Activated CD4-positive, CD25-positive, alpha-beta regulatory T cell (primary cell): ENCODE data around the gene TMED9.
A peak's percentile ranks its signal among the peaks of the same experiment; 100 is the strongest.
"Not testable (repeated sequence)": the region's sequence is repeated elsewhere in the genome, so short reads cannot be mapped to it uniquely, and the experiment has no call there.

ENCODE experiments used
- DNase-seq, 4 experiments: peaks; one replicate each; lab custom pipeline; 2025; lab: John Stamatoyannopoulos, UW

TMED9 gene

GRCh38 chr5:177606071-177607051, 14.4 kb downstream of the TMED9 start:
- DNase-seq, result no peak

DNA sequence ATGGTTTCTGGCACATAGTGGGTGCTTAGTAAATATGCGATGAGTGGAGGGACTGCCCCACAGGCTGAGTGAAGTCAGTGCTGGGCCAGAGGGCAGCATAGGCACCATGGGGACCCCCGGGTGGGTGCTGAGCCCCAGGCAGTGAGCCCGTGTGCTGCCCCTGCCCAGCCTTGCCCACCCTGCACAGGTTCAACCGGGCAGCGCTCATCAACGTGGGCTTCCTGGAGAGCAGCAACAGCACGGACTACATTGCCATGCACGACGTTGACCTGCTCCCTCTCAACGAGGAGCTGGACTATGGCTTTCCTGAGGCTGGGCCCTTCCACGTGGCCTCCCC, 15.1 kb downstream of the TMED9 start:
- DNase-seq, result no peak

DNA sequence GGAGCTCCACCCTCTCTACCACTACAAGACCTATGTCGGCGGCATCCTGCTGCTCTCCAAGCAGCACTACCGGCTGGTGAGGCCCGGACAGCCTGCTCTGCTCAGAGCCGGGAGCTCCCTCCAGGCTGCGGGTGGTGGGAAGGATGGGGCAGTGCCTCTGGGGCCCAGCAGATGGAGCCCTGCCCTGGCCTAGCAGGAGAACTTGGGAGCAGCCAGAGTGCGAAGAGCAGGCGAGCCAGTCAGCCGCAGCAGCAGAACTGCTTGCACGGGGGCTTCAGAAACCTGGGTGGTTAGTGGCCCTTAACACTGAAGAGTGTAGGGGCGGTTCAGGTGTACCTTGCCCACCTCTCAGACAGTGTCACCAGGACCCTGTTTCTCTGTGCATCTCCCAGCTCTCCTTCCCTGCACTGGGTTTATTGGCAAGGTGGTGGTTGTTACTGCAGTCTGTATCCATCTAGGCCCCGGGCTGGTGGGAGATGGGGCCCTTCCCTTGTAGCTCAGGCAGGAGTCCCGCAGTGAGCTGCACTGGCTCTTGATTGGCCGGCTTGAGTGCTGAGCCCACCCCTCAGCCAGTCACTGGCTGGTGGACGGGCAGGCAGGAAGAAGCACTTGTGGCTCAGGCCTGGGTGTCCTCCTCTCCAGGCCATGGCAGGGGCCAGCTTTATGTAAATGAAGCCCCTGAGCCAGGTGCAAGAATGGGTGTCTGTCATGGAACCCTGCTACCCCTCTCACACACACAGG, 15.6 kb downstream of the TMED9 start:
- DNase-seq, result peak; percentile 18 to 43 (median 26)

- no peak for DNase-seq
Observed at GRCh38 chr5:177608243-177609075, 16.5 kb downstream of the TMED9 start.

DNA sequence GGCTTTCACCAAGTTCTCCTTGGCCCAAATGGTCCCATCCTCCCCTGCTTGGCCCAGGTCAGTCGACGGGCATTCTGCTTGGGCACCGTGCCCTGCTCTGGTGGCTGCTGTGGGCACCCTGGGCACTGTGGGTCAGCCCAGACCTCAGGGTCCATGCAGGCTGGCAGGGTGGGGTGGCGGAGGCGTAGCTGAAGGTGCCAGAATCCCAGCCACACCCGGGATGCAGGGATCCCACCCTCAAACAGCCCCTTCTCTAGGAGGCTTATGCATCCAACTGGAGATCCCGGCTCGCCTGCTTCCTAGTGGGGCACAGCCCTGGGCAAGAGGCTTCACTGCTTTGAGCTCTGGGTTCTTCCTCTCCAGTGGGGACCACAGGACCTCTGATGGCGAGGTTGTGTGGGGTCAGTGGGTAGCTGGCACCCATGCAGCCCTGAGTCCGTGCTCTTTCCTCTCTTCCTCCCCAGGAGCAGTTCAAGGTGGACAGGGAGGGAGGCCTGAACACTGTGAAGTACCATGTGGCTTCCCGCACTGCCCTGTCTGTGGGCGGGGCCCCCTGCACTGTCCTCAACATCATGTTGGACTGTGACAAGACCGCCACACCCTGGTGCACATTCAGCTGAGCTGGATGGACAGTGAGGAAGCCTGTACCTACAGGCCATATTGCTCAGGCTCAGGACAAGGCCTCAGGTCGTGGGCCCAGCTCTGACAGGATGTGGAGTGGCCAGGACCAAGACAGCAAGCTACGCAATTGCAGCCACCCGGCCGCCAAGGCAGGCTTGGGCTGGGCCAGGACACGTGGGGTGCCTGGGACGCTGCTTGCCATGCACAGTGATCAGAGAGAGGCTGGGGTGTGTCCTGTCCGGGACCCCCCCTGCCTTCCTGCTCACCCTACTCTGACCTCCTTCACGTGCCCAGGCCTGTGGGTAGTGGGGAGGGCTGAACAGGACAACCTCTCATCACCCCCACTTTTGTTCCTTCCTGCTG, 17.4 kb downstream of the TMED9 start:
- DNase-seq, result no peak

GRCh38 chr5:177610131-177610769, 18.2 kb downstream of the TMED9 start:
- no peak for DNase-seq

- no peak for DNase-seq
Observed at GRCh38 chr5:177610770-177611445, 18.9 kb downstream of the TMED9 start.

DNA sequence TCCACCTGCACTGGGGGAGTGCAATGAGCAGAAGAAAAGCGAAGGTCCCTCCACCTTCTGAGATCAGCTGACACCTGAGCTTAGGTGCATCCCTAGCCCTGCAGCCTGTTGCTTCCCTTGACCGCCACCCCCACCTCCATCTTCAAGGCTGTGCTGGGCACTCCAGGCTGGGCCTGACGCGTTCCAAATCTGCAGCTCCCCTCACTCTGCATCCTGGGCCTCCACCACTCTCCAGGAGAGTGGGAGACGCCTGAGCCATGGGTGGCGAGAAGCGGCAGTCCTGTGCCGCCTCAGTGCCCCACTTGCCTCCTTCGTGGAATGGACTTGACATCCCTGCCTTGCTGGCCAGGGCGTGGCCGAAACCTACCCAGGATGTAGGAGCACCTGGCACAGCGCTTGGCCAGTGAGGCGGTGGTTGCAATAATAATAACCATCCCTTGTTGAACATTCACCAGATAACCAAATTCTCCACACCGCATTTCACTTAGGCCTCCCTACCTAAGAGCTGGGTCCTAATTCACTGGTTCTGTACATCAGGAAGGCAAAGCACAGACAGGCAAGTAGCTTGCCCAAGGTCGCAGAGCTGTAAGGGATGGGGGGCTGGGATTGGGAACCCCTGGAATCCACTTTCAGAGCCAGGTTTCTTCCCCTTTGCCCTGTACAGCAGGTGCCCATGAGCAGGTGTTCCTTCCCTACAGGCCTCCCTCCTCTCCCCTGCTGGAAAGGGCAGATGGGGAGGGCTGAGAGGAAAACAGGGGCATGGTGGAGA, 19.6 kb downstream of the TMED9 start:
- no peak for DNase-seq

DNA sequence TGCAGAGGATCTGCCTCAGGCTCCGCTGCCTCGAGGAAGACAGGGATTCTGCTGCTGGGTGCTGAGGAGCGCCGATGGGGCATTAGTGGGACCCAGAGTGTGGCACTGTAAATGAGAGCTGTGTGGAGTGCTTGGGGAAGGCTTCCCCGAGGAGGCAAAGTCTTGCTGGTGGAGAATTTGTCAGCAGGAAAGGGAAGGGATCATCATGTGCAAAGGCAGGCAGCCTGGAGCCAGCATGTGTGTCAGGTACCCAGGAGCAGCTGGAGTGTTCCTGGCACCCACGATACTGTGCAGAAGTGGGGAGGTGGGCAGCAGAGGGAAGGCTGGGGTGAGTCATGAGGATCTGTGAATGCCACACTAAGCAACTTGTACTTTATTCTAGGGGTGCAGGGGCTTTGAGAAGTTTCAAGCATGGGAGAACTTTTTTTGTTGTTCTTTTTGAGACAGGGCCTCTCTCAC, 20.2 kb downstream of the TMED9 start:
- DNase-seq, result no peak

- DNase-seq, result no peak
Observed at GRCh38 chr5:177620560-177620959, 28.6 kb downstream of the TMED9 start.

DNA sequence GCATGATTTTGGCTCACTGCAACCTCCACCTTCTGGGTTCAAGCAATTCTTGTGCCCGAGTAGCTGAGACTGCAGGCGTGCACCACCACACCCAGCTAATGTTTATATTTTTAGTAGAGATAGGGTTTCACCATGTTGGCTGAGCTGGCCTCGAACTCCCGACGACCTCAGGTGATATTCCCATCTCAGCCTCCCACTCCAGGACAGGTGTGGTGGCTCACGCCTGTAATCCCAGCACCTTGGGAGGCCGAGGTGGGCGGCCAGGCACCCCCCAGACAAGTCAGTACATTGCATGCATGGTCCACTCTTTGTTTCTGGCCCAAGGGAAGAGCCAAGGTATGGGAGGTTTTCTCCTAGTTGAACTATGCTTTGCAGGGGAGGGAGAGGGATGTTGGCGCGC, 32.2 kb downstream of the TMED9 start:
- DNase-seq, result not testable (repeated sequence)

DNA sequence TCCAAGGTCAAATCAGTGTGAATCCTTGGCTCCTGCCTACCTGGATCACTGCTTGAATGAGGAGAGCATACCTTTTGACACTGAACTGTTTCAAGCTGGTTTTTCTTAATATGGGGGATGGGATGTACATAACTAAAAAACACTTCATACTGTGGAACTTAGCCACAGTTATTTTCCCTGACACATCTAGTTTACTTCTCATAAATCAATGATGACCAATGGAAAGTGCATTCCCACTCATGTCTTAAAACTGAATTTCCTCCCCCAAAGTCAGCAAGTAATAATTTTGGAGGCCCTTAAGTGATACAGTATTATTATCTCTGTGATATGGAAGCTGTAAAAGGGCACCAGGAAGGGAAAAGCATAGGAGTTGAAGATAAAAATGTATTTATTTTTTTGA, 38.2 kb downstream of the TMED9 start:
- DNase-seq, result not testable (repeated sequence)

DNA sequence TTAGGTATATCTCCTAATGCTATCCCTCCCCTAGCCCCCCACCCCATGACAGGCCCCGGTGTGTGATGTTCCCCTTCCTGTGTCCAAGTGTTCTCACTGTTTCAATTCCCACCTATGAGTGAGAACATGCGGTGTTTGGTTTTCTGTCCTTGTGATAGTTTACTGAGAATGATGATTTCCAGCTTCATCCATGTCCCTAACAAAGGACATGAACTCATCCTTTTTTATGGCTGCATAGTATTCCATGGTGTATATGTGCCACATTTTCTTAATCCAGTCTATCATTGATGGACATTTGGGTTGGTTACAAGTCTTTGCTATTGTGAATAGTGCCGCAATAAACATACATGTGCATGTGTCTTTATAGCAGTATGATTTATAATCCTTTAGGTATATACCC, 42.9 kb downstream of the TMED9 start:
- DNase-seq, result not testable (repeated sequence)

DNA sequence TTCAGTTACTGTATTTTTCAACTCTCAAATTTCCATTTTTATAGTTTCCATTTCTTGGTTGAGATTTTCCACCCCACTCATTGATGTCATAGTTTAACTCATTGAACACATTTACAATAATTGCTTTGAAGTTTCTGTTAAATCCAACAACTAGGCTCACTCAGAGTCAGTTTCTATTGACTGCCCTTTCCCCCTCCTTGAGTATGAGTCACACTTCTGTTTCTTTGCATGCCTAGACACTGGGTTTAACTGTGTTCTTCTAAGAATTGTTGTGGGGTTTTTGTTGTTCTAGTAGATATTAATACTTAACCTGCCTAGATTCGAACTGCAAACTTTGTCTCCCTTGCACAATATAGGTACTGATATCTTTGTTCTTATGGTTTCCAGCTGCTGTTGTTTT, 53.5 kb downstream of the TMED9 start:
- not testable (repeated sequence) for DNase-seq
